WTC11 (cell line): ENCODE results near the gene SMYD4. TPM values are rescaled to one million over a fixed set of nuclear protein-coding genes. Genes with fewer than 3 reads are reported as not detected.

Experiments used
- ATAC-seq: fragments of 200-7000 bp; cut with Tn5 transposase; 2 replicates; pipeline ENCODE4 v1.10.0; 2021; ENCODE audit warnings: mild to moderate bottlenecking, moderate library complexity
- CTCF ChIA-PET: fragments of 300-600 bp; sonication (Branson Sonifier 250); formaldehyde crosslinking; loops from one replicate; lab custom pipeline; 2021; ENCODE audit warnings: antibody characterized with exemption; lab: Charles Lee
- POLR2A ChIA-PET: fragments of 350-600 bp; sonication (Branson Sonifier 250); formaldehyde crosslinking; loops from one replicate; lab custom pipeline; 2021; ENCODE audit warnings: antibody characterized with exemption; lab: Charles Lee
- DNase-seq: peaks from one replicate; pipeline ENCODE4 v3.0.0; 2021; ENCODE audit warnings: low spot score
- H3K27ac Mint-ChIP-seq: 2 replicates; pipeline ENCODE4 v1.8.0; 2021; ENCODE audit warnings: mixed read lengths
- H3K27me3 Mint-ChIP-seq: 2 replicates; pipeline ENCODE4 v1.8.0; 2021; ENCODE audit warnings: low read depth, mild to moderate bottlenecking, moderate library complexity, mixed read lengths
- H3K36me3 Mint-ChIP-seq: 2 replicates; pipeline ENCODE4 v1.8.0; 2021; ENCODE audit warnings: mixed read lengths
- H3K4me1 Mint-ChIP-seq: 2 replicates; pipeline ENCODE4 v1.8.0; 2022; ENCODE audit warnings: mixed read lengths
- H3K4me3 Mint-ChIP-seq: 2 replicates; pipeline ENCODE4 v1.8.0; 2021; ENCODE audit warnings: mild to moderate bottlenecking, moderate library complexity, mixed read lengths
- H3K9me3 Mint-ChIP-seq: 2 replicates; pipeline ENCODE4 v1.8.0; 2021; ENCODE audit warnings: mixed read lengths
- ARID4B ChIP-seq: sonication (generic); formaldehyde crosslinking; IDR thresholded peaks from 2 replicates; pipeline ENCODE4 v1.8.0; 2023; ENCODE audit warnings: missing genetic modification reagents, mild to moderate bottlenecking, borderline replicate concordance
- ATF2 ChIP-seq: sonication (generic); formaldehyde crosslinking; IDR thresholded peaks from 2 replicates; pipeline ENCODE4 v1.8.1; 2022; ENCODE audit warnings: low read depth, missing genetic modification reagents, borderline replicate concordance
- CDX4 ChIP-seq: fragments of 250-450 bp; sonication (Bioruptor Pico); IDR thresholded peaks from 2 replicates; pipeline ENCODE4 v1.9.0; 2021; ENCODE audit warnings: moderate library complexity, mild to moderate bottlenecking, inconsistent platforms, borderline replicate concordance
- EMX1 ChIP-seq: fragments of 250-450 bp; sonication (Bioruptor Pico); IDR thresholded peaks from 2 replicates; pipeline ENCODE4 v1.8.0; 2021; ENCODE audit warnings: mild to moderate bottlenecking
- ETV6 ChIP-seq: sonication (generic); formaldehyde crosslinking; IDR thresholded peaks from 2 replicates; pipeline ENCODE4 v1.8.1; 2022; ENCODE audit warnings: mild to moderate bottlenecking, missing genetic modification reagents
- FOXP4 ChIP-seq: sonication (generic); formaldehyde crosslinking; IDR thresholded peaks from 2 replicates; pipeline ENCODE4 v1.8.0; 2022; ENCODE audit warnings: mild to moderate bottlenecking, missing genetic modification reagents
- NR2C2 ChIP-seq: sonication (generic); formaldehyde crosslinking; IDR thresholded peaks from 2 replicates; pipeline ENCODE4 v1.8.0; 2022; ENCODE audit warnings: mild to moderate bottlenecking, missing genetic modification reagents
- PRRX2 ChIP-seq: fragments of 250-450 bp; sonication (Bioruptor Pico); IDR thresholded peaks from 2 replicates; pipeline ENCODE4 v1.8.0; 2021; ENCODE audit warnings: mild to moderate bottlenecking
- SOX15 ChIP-seq: fragments of 250-450 bp; sonication (Bioruptor Pico); IDR thresholded peaks from 2 replicates; pipeline ENCODE4 v1.9.0; 2021; ENCODE audit warnings: mild to moderate bottlenecking
- SP1 ChIP-seq: sonication (generic); formaldehyde crosslinking; conservative IDR thresholded peaks from 2 replicates; pipeline ENCODE4 v1.8.1; 2022; ENCODE audit warnings: missing genetic modification reagents
- ZNF121 ChIP-seq: sonication (generic); formaldehyde crosslinking; IDR thresholded peaks from 2 replicates; pipeline ENCODE4 v1.8.0; 2023; ENCODE audit warnings: missing genetic modification reagents
- ZNF396 ChIP-seq: fragments of 250-450 bp; sonication (Bioruptor Pico); IDR thresholded peaks from 2 replicates; pipeline ENCODE4 v1.8.0; 2021; ENCODE audit warnings: mild to moderate bottlenecking, moderate library complexity, borderline replicate concordance
- ZSCAN18 ChIP-seq: fragments of 250-450 bp; sonication (Bioruptor Pico); IDR thresholded peaks from 2 replicates; pipeline ENCODE4 v2.1.2; 2022; ENCODE audit warnings: mild to moderate bottlenecking, moderate library complexity
- total RNA-seq: library from RNA; stranded (reverse); gene quantifications from 3 replicates; pipeline ENCODE4 v1.2.3, GENCODE V29; 2021

SMYD4 gene
- total RNA-seq, 1 experiment from 2014 or later = 24.1 TPM

GRCh38 chr17:1746975-1747543, 82.6 kb downstream of the SMYD4 start (continued):
- TF ChIP-seq ATF2 (CRISPR knock-in tag) (no peak), NR2C2 (CRISPR knock-in tag) (no peak), ARID4B (CRISPR knock-in tag) (no peak), SP1 (no peak), SOX15 (CRISPR knock-in tag) (no peak), CDX4 (CRISPR knock-in tag) (no peak), ZSCAN18 (no peak), ETV6 (CRISPR knock-in tag) (no peak), ZNF121 (CRISPR knock-in tag) (no peak)

GRCh38 chr17:1745513-1746020, 84.1 kb downstream of the SMYD4 start:
- Mint-ChIP-seq H3K9me3 (no peaks in the 10 kb centered on the region), H3K4me1 (peaks cover 3% of the 10 kb centered on the region)
- no peak for DNase-seq
- POLR2A ChIA-PET = interaction anchor here (1.7 kb wide), 1 partner anchor 13 kb away, joined by 3 read pairs; no protein-coding TSS in a partner anchor
- no peak for ATAC-seq
- TF ChIP-seq FOXP4 (CRISPR knock-in tag) (no peak), EMX1 (CRISPR knock-in tag) (no peak), ZNF396 (CRISPR knock-in tag) (no peak), PRRX2 (CRISPR knock-in tag) (no peak)
- TF ChIP-seq, all 79 proteins: peak for 0
- CTCF ChIA-PET = no interaction called here
- Mint-ChIP-seq H3K27ac (no peak overlapping the region), H3K4me3 (no peak overlapping the region), H3K27me3 (no peaks in the 10 kb centered on the region), H3K36me3 (no peaks in the 10 kb centered on the region)
